ENCODE results near the gene LIPC.

LIPC gene

GRCh38 chr15:58438111-58438510, 6.3 kb downstream of the LIPC start:
- DNase-seq: no peak

GRCh38 chr15:58438956-58439355, 7.2 kb downstream of the LIPC start:
- DNase-seq: no peak

- DNase-seq: no peak
Observed at GRCh38 chr15:58440158-58440910, 8.5 kb downstream of the LIPC start.

- DNase-seq: no peak
Observed at GRCh38 chr15:58440922-58441321, 9.1 kb downstream of the LIPC start.

GRCh38 chr15:58441376-58442070, 9.7 kb downstream of the LIPC start:
- DNase-seq: no peak

GRCh38 chr15:58442122-58442521, 10.3 kb downstream of the LIPC start:
- no peak for DNase-seq

GRCh38 chr15:58443308-58443707, 11.5 kb downstream of the LIPC start:
- no peak for DNase-seq

GRCh38 chr15:58444056-58444455, 12.3 kb downstream of the LIPC start:
- no peak for DNase-seq

GRCh38 chr15:58444658-58445332, 13.0 kb downstream of the LIPC start:
- DNase-seq: no peak

GRCh38 chr15:58445865-58446264, 14.1 kb downstream of the LIPC start:
- no peak for DNase-seq

- DNase-seq: no peak
Observed at GRCh38 chr15:58446521-58446920, 14.7 kb downstream of the LIPC start.

GRCh38 chr15:58447271-58448010, 15.7 kb downstream of the LIPC start:
- no peak for DNase-seq

- DNase-seq: no peak
Observed at GRCh38 chr15:58448331-58448730, 16.5 kb downstream of the LIPC start.

GRCh38 chr15:58448906-58449305, 17.1 kb downstream of the LIPC start:
- DNase-seq: no peak

GRCh38 chr15:58451826-58452225, 20.0 kb downstream of the LIPC start:
- no peak for DNase-seq

GRCh38 chr15:58452775-58453174, 21.0 kb downstream of the LIPC start:
- DNase-seq: no peak

GRCh38 chr15:58453931-58454793, 22.4 kb downstream of the LIPC start:
- peak in 1 of 2 experiments; percentile 64 for DNase-seq

- DNase-seq: no peak
Observed at GRCh38 chr15:58454950-58455401, 23.2 kb downstream of the LIPC start.

GRCh38 chr15:58457466-58457965, 25.7 kb downstream of the LIPC start:
- DNase-seq: no peak

- no peak for DNase-seq
Observed at GRCh38 chr15:58458076-58458475, 26.3 kb downstream of the LIPC start.

GRCh38 chr15:58459045-58459444, 27.3 kb downstream of the LIPC start:
- DNase-seq: no peak

- DNase-seq: no peak
Observed at GRCh38 chr15:58459560-58459959, 27.8 kb downstream of the LIPC start.

All from stimulated activated CD4-positive, alpha-beta T cell treated with anti-CD3 and anti-CD28 coated beads, Interleukin-4, amount 100 ng/mL, for 4 hours (primary cell).